Lower leg skin (tissue), 3 donors: ENCODE results near the gene DGCR2.

Experiments used
- CTCF ChIP-seq, 3 donors: fragments of 450-650 bp; IDR thresholded peaks; one replicate each; pipeline ENCODE4 v1.5.1; 2016; ENCODE audit warnings: antibody characterized with exemption in 3 of 3, mild to moderate bottlenecking in 3 of 3, moderate library complexity in 2 of 3
- POLR2A ChIP-seq, 2 donors: fragments of 450-650 bp; IDR thresholded peaks; one replicate each; pipeline ENCODE4 v1.6.1; 2016 to 2017; ENCODE audit warnings: antibody characterized with exemption in 2 of 2, mild to moderate bottlenecking in 1 of 2, moderate library complexity in 1 of 2

- no peak for TF ChIP-seq CTCF (IDR thresholded peaks at IDR 0.05)
- no peak for TF ChIP-seq POLR2A (IDR thresholded peaks at IDR 0.05)
These were observed 5.1 kb downstream of the DGCR2 start for GRCh38 chr22:19117111-19117512.
